Fibroblast of lung (primary cell): ENCODE results near the gene OR1D5.

Source experiments
- EZH2 ChIP-seq: IDR thresholded peaks from 2 replicates; pipeline ENCODE4 v1.5.1; 2012; ENCODE audit warnings: low read length, control low read depth, mild to moderate bottlenecking; ENCODE audit errors: missing control alignments
- TF ChIP-seq, protein P1 (sequence below), 2 donors: IDR thresholded peaks in 1 of 2; conservative IDR thresholded peaks in 1 of 2; 1 replicate in 1 of 2; 2 replicates in 1 of 2; pipeline ENCODE4 v1.5.1; 2011 to 2012; ENCODE audit warnings: low read length in 2 of 2, control low read depth in 1 of 2, inconsistent platforms in 1 of 2, low read depth in 1 of 2, mild to moderate bottlenecking in 1 of 2

- TF ChIP-seq, protein P1, sequence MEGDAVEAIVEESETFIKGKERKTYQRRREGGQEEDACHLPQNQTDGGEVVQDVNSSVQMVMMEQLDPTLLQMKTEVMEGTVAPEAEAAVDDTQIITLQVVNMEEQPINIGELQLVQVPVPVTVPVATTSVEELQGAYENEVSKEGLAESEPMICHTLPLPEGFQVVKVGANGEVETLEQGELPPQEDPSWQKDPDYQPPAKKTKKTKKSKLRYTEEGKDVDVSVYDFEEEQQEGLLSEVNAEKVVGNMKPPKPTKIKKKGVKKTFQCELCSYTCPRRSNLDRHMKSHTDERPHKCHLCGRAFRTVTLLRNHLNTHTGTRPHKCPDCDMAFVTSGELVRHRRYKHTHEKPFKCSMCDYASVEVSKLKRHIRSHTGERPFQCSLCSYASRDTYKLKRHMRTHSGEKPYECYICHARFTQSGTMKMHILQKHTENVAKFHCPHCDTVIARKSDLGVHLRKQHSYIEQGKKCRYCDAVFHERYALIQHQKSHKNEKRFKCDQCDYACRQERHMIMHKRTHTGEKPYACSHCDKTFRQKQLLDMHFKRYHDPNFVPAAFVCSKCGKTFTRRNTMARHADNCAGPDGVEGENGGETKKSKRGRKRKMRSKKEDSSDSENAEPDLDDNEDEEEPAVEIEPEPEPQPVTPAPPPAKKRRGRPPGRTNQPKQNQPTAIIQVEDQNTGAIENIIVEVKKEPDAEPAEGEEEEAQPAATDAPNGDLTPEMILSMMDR (conservative IDR thresholded peaks at IDR 0.05 in 1 of 2, IDR thresholded peaks at IDR 0.05 in 1 of 2; ENCODE audit: low read depth in 1 of 2, low read length in 2 of 2), result no peak
- TF ChIP-seq EZH2, result no peak
These were observed 24.5 kb downstream of the OR1D5 start for GRCh38 chr17:3038941-3039340.
